ENCODE data around the gene OR14J1. TPM values are rescaled to one million over a fixed set of nuclear protein-coding genes. Genes with fewer than 3 reads are reported as not detected.

The OR14J1 gene
- total RNA-seq, 1 donor from 2014 or later = not detected

- no peak for DNase-seq (ENCODE audit: low read depth)
- no peak for TF ChIP-seq CTCF (conservative IDR thresholded peaks at IDR 0.05; ENCODE audit: low read depth, low read length)
- no peak overlapping the region for H3K4me3 ChIP-seq (ENCODE audit: low read depth, low read length)
These were observed 53.5 kb downstream of the OR14J1 start for GRCh38 chr6:29354980-29355379.

DNA sequence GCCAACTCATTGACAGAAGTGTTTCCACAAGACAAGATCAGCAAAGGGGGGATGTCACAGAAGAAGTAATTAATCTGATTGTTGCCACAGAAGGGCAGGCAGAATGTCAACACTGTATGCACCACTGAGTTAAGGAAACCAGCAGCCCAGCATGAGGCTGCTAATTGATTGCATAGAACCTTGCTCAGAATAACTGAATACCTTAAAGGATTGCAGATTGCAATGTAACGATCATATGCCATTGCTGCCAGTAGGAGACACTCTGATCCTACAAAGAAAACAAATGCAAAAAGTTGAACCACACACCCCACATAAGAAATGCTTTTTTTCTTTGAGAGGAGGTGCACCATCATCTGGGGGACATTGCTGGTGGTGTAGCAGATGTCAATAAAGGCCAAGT, 54.1 kb downstream of the OR14J1 start:
- TF ChIP-seq CTCF (conservative IDR thresholded peaks at IDR 0.05; ENCODE audit: low read depth, low read length) = no peak
- no peak for DNase-seq (ENCODE audit: low read depth)
- no peak overlapping the region for H3K4me3 ChIP-seq (ENCODE audit: low read depth, low read length)

Other genes starting within 250 kb of the OR14J1 start
- gene OR2B3, start 214.4 kb upstream of the OR14J1 start, total RNA-seq = not detected in 2 replicates
- gene OR2J1, start 202.2 kb upstream of the OR14J1 start, total RNA-seq = not detected in 2 replicates
- gene OR2J3, start 193.6 kb upstream of the OR14J1 start, total RNA-seq = not detected in 2 replicates
- not detected in 2 replicates for gene OR2J2, start 130.8 kb upstream of the OR14J1 start, total RNA-seq
- not detected in 2 replicates for gene OR5V1, start 67.2 kb downstream of the OR14J1 start, total RNA-seq
- gene OR12D3, start 73.6 kb downstream of the OR14J1 start, total RNA-seq = not detected in 2 replicates
- not detected in 2 replicates for gene OR12D2, start 93.9 kb downstream of the OR14J1 start, total RNA-seq
- not detected in 2 replicates for gene OR12D1, start 113.2 kb downstream of the OR14J1 start, total RNA-seq
- gene OR10C1, start 137.6 kb downstream of the OR14J1 start, total RNA-seq = not detected in 2 replicates
- gene OR11A1, start 155.4 kb downstream of the OR14J1 start, total RNA-seq = not detected in 2 replicates
- not detected in 2 replicates for gene OR2H1, start 155.5 kb downstream of the OR14J1 start, total RNA-seq
- not detected in 2 replicates for gene MAS1L, start 186.3 kb downstream of the OR14J1 start, total RNA-seq

All from epithelial cell of proximal tubule (primary cell).